ENCODE measurements around the gene LRR1.

The LRR1 gene

GRCh38 chr14:49659526-49660455 lies 61.1 kb downstream of the LRR1 start:
- H3K4me3 ChIP-seq (ENCODE audit: low read length): no peak overlapping the region
- no peak for TF ChIP-seq CTCF (conservative IDR thresholded peaks at IDR 0.05; ENCODE audit: low read depth, low read length)
- DNase-seq (ENCODE audit: low read depth): no peak
